HuH-7 (cell line): ENCODE results near the gene ZNF273.
"Not testable (repeated sequence)": the region's sequence is repeated elsewhere in the genome, so short reads cannot be mapped to it uniquely, and the experiment has no call there.

ENCODE experiments used
- DNase-seq: peaks from one replicate; pipeline ENCODE4 v3.0.0; 2011; ENCODE audit warnings: low spot score

Gene ZNF273

GRCh38 chr7:64888901-64889685 is 14.0 kb upstream of the ZNF273 start:
- peak; percentile 66 for DNase-seq

DNA sequence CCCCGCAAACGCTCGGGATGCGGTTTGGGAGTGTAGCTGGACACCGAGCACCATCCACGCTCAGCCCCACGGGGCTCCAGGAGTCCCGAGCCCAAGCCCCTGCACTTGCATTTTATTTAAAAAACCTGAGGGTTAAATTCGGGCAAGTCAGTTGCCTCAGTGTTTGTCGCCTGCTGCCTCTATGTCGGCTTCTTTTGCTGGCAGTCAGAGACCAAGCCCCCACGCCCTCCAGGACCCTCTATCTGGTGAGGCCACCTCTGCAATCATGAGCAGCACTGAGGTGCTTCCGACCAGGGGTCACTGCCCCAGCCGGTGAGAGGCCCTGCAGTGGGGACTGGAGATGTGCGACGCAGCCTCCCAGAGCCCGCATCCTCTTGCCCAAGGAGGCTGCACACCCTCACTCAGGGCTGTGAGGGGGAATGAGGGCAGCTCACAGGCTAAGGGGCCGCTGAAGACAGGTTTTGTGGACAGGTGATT is 13.3 kb upstream of the ZNF273 start:
- DNase-seq = peak; percentile 67

DNA sequence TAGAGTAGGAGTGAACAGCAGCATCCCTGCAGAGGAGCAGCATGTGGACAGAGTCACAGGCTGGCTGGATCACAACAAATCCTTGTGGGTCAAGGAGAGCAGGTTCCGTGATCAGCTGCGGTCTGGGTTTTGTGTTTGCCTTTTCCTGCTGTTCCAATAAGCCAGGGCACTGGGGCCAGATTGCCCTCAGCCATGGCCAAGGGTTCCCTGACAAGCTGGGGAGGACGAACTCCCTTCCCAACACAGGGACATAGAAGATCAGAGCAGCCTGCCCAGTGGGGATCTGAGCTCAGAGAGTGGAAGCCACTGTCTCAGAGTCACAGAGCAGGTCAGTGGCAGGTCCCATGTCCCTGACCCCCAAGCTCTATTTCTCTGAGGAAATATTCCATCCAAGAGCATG is 12.8 kb upstream of the ZNF273 start:
- not testable (repeated sequence) for DNase-seq

- DNase-seq = peak; percentile 20
These were observed 12.2 kb upstream of the ZNF273 start for GRCh38 chr7:64890761-64891362.

GRCh38 chr7:64891363-64892081 is 11.6 kb upstream of the ZNF273 start:
- DNase-seq = not testable (repeated sequence)

- no peak for DNase-seq
These were observed 11.0 kb upstream of the ZNF273 start for GRCh38 chr7:64892116-64892515.

DNA sequence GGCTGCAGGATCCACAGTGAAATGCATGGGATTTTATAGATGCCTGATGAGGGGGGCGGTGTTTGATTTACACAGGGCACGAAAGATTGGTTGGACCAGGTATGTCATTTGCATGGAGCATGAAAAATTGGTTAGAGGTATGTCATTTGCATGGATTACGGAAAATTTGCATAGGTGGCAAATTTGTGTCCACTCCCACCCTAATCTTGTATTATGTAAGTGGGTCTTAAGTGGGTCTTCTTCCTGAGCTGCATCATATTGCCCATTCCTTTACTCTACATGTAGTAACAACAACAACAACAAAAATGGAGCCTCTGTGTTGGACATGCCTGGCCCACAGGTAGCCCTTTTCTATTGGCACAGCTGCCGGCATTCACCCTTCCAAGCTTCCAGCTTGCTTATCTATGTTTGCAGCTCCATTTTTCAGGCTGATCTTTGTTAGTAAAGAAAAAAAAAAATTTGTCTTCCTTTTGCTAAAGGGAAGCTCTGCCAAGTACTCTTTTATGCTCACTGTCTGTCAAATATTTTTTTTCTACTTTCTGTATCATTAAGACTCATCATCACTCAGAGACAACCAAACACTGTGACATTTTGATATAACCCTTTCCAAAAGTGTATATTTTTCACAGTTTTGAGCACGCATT is 10.3 kb upstream of the ZNF273 start:
- no peak for DNase-seq

DNA sequence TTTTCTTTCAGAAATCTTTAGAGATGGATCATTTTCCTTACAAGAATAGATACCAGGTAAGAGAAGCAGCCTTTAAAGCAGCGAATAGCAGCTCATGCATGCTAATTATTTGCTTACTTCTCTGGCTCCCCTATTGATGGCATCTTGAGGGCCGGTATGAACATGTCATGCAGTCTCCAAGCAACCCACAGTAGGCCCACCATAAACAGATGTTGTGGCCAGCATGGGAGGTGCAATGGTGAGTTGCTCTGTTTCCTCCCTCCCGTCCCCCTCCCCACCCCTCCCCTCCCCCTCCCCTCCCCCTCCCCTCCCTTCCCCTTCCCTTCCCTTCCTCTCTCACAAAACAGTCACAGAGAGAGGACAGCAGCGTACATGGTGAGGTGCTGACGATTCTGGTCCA is 9.7 kb upstream of the ZNF273 start:
- DNase-seq = no peak

GRCh38 chr7:64902461-64902805 is 640 bp upstream of the ZNF273 start:
- not testable (repeated sequence) for DNase-seq

DNA sequence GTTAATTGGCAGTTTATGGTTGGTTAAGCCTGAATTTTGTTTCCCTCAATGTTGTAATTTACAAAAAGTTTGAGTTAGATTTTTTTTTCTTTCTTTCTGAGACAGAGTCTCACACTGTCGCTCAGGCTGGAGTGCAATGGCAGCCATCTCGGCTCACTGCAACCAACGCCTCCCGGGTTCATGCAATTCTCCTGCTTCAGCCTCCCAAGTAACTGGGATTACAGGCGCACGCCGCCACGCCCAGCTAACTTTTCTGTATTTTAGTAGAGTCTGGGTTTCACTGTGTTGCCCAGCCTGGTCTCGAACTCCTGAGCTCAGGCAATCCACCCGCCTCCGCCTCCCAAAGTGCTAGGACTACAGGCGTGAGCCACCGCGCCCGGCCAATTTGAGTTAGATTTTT is 935 bp downstream of the ZNF273 start:
- no peak for DNase-seq

GRCh38 chr7:64905133-64905532 is 2.1 kb downstream of the ZNF273 start:
- DNase-seq = no peak

DNA sequence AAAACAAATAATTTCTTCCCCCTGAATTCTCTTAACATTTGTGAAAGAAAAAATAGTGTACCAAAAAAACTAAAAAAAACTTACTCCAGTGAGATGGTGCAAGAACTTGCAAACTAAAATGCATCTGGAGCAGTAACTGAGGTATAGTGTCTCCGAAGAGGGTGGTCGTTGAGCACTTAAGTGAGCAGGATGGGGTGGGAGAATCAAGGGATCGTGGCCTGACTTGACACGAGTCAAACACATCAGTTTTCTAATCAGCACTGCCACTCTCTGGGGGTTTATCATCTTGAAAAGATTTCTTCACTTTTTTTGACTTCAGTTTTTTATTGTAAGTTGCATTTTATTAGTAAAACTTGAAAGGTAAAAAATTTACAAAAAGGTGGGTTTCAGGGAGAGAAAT is 2.5 kb downstream of the ZNF273 start:
- DNase-seq = no peak

DNA sequence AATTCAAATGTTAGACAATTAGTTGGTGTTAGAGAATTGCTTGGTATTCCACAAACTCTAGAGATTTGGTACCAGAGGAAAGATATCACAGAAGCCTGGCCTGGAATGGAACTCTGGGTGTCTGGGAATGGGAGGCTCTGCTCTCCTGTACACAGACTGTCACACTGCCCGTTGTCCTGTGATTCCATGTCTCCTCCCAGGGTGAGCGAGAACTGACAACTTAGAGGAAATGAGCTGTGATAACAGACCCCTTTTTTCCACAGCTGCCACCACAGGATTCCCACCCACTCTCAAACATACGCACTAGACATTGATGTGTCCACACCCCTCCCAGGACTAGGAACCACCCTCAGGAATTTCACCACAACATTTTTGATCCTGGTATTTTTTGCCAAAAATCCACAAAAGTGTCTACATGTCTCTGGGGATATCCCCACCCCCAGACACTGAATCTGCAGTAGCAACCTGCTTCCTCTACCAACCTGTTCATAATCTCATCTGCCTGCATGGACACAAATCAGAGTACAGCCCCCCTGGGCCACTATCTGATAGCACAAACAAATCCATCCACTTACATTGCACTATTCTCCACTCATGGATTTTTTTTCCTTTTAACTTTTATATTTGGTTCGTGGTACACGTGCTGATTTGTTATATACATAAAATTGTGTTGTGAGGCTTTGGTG is 4.7 kb downstream of the ZNF273 start:
- no peak for DNase-seq

DNA sequence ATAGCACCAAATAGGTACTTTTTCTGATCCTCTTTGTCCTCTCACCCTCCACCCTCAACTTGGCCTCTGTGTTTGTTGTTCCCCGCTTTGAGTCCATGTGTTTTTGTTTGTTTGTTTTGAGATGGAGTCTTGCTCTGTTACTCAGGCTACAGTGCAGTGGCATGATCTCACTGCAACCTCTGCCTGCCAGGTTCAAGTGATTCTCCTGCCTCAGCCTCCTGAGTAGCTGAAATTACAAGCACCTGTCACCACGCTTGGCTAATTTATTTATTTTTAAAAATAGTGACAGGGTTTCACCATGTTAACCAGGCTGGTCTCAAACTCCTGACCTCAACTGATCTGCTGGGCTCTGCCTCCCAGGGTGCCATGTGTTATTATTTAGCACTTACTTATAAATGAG is 5.3 kb downstream of the ZNF273 start:
- no peak for DNase-seq

DNA sequence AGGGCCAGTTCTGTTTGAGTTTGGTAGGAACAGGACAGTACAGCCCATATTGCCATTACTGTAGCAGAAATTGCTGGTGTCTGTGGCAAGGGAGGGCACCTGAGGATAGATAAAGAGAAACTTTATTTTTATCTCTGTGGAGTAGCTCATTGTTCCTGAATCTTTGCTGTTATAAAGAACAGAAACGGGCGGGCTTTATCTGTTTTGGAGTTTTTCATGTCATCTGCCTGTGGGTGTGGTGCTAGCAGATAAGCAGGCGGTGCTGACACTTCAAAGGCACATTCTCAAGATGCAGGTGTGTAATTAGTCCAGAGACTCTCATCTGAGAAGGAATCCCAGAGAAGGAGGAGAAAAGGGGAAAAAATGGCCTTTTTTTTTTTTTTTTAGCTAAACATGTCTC is 11.5 kb downstream of the ZNF273 start:
- no peak for DNase-seq

DNA sequence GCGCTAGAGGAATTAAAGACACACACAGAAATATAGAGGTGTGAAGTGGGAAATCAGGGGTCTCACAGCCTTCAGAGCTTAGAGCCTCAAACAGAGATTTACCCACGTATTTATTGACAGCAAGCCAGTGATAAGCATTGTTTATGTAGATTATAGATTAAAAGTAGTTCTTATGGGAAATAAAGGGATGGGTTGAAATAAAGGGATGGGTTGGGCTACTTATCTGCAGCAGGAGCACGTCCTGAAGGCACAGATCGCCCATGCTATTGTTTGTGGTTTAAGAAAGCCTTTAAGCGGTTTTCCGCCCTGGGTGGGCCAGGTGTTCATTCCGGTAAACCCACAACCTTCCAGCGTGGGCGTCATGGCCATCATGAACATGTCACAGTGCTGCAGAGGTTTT is 12.2 kb downstream of the ZNF273 start:
- DNase-seq = not testable (repeated sequence)

GRCh38 chr7:64928252-64929187 is 25.4 kb downstream of the ZNF273 start:
- not testable (repeated sequence) for DNase-seq

DNA sequence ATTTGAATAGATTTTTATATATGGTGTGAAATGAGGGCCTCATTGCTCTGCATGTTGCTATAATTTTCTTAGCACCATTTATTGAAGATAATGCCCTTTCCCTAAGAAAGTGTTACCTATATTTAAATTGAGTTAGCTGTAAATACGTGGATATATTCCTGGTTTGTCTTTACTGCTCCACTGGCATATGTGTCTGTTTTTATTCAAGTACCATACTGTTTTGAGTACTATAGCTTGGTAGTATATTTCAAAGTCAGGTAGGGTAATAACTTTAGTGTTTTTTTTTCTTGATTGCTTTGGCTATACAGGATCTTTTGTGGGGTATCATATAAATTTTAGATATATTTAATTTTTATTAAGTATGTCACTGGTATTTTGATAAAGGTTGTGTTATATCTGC is 31.4 kb downstream of the ZNF273 start:
- DNase-seq = no peak

DNA sequence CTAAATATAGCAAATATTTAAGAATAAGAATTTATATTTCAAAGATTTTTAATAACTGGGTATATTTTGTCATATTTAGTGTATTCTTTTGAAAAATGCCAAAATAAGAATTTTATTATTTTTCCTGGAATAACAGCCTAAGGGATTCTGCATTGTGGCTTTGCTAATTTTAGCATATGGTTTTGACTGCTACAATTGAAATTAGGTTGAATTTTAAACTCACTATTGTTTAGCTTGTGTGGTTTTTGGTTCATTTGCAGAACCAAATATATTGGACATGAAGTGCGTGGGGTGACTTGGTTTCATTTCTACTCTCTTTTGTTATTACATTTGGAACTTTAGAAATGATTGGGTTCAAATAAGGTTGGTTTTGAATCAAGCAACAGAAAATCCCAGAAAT is 35.5 kb downstream of the ZNF273 start:
- DNase-seq = no peak

DNA sequence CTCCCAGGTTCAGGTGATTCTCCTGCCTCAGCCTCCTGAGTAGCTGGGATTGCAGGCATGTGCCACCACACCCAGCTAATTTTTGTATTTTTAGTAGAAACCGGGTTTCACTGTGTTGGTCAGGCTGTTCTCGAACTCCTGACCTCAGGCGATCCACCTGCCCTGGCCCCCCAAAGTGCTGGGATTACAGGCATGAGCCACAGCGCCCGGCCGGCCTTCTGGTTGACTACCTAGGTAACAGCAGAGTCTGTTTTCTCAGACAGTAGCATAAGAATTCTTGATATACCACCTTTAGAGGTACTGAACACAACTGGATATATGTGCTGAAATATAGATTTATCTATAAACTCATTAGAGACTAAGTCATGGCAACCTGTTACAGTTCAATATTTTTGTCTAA is 36.9 kb downstream of the ZNF273 start:
- not testable (repeated sequence) for DNase-seq
